Aorta (tissue), 5 donors: Measurements from ENCODE around the gene CETP. TPM values are rescaled to one million over a fixed set of nuclear protein-coding genes. Genes with fewer than 3 reads are reported as not detected.

Experiments used
- ATAC-seq: fragments of 200-7000 bp; cut with Tn5 transposase; one replicate; pipeline ENCODE4 v1.9.1; 2022; ENCODE audit warnings: moderate library complexity; ENCODE audit not compliant: low FRiP score
- DNase-seq, 2 donors: peaks; one replicate each; pipeline ENCODE4 v3.0.0-alpha.2; 2020
- H3K27ac ChIP-seq, 2 donors: one replicate each; pipeline ENCODE4 v1.5.1; 2013; ENCODE audit warnings: low read length in 2 of 2, mild to moderate bottlenecking in 2 of 2, moderate library complexity in 2 of 2, control low read depth in 1 of 2, inconsistent platforms in 1 of 2, low read depth in 1 of 2
- H3K27me3 ChIP-seq, 2 donors: one replicate each; pipeline ENCODE4 v1.6.1; 2013; ENCODE audit warnings: control low read depth in 1 of 2, low read length in 1 of 2, mild to moderate bottlenecking in 1 of 2, moderate library complexity in 1 of 2; ENCODE audit not compliant: insufficient read depth in 2 of 2, control insufficient read depth in 1 of 2
- H3K36me3 ChIP-seq, 2 donors: one replicate each; pipeline ENCODE4 v1.6.1; 2013; ENCODE audit warnings: control low read depth in 1 of 2, low read length in 1 of 2, mild to moderate bottlenecking in 1 of 2; ENCODE audit not compliant: insufficient read depth in 2 of 2, control insufficient read depth in 1 of 2
- H3K4me1 ChIP-seq, 2 donors: one replicate each; pipeline ENCODE4 v1.6.1; 2013; ENCODE audit warnings: low read length in 2 of 2, control low read depth in 1 of 2, mild to moderate bottlenecking in 1 of 2, moderate library complexity in 1 of 2; ENCODE audit not compliant: insufficient read depth in 2 of 2, control insufficient read depth in 1 of 2
- H3K4me3 ChIP-seq, 2 donors: one replicate each; pipeline ENCODE4 v1.5.1; 2013; ENCODE audit warnings: low read length in 2 of 2, control low read depth in 1 of 2, mild to moderate bottlenecking in 1 of 2
- H3K9me3 ChIP-seq: one replicate; pipeline ENCODE4 v1.6.1; 2013; ENCODE audit warnings: mild to moderate bottlenecking, low read length; ENCODE audit not compliant: control insufficient read depth
- WGBS, 2 donors: extraction: QIAGEN DNeasy Blood & Tissue Kit; methylation state at CpG; one replicate each; pipeline ENCODE4 v1.1.7; 2013; 5-methylcytosine and 5-hydroxymethylcytosine counted together
- intact Hi-C, 2 donors: fragments of 100-400 bp; cut with DNase I; formaldehyde crosslinking; loops; one replicate each; pipeline versions ENCODE4 v1.14.2 to v1.15.0; 2022
- polyA plus RNA-seq, 2 donors: library from polyadenylated mRNA; stranded (reverse); fragments of 200-250 nt; gene quantifications; one replicate each; pipeline ENCODE4 v1.2.3, GENCODE V29; 2013
- total RNA-seq, 2 donors: library from RNA; stranded (reverse); fragmentation: NEBNext Ultra II Directional; extraction: Animal tissue kit (Norgen Biotek cat#: 25700); gene quantifications; one replicate each; pipeline ENCODE4 v1.2.1, GENCODE V29; 2021
- donor health status: healthy with polysubstance abuse.
- donor health status: Bipolar disorder and iron deficiency.
- donor health status: DM: no; HTN: no; CAD: no.
- donor health status: DM: no; HTN: no; CAD: no.
- donor health status: DM: yes; HTN: yes; CAD: no.

Gene CETP
- total and polyA plus RNA-seq, 4 donors: 0.49 to 1.3 TPM; not detected in 2

GRCh38 chr16:56980792-56981724 lies 19.3 kb downstream of the CETP start:
- DNase-seq (no peak), ATAC-seq (no peak)
- Histone ChIP-seq H3K4me1 (no peaks in the 10 kb centered on the region), H3K27me3 (no peaks in the 10 kb centered on the region), H3K27ac (no peak overlapping the region), H3K9me3 (no peaks in the 10 kb centered on the region), H3K4me3 (no peak overlapping the region), H3K36me3 (no peaks in the 10 kb centered on the region)
- intact Hi-C loops: no loop called here
- WGBS, 2 donors: 43 to 46% methylated on average over 16 of the region's 16 CpGs

DNA sequence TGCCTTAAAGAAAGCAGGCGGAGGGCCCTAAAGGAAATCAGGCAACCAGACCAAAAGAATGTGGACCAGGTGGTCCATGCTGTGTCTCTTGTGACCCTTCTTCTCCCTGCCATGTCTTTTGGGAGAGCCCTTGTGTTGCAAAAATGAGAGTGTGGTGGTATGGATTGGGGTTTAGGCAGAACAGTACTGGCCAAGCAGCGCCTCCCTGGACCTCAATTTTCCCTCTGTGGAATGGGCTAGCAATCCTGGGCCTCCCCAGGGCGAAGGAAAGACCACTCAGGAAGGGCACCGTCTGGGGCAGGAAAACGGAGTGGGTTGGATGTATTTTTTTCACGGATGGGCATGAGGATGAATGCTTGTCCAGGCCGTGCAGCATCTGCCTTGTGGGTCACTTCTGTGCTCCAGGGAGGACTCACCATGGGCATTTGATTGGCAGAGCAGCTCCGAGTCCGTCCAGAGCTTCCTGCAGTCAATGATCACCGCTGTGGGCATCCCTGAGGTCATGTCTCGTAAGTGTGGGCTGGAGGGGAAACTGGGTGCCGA lies 20.1 kb downstream of the CETP start:
- Histone ChIP-seq H3K27me3 (no peaks in the 10 kb centered on the region), H3K9me3 (no peaks in the 10 kb centered on the region), H3K36me3 (no peaks in the 10 kb centered on the region), H3K4me1 (no peaks in the 10 kb centered on the region), H3K4me3 (no peak overlapping the region), H3K27ac (no peak overlapping the region)
- intact Hi-C loops: no loop called here
- no peak for ATAC-seq
- no peak for DNase-seq
- WGBS, 2 donors: 88 to 92% methylated on average over 12 of the region's 12 CpGs

DNA sequence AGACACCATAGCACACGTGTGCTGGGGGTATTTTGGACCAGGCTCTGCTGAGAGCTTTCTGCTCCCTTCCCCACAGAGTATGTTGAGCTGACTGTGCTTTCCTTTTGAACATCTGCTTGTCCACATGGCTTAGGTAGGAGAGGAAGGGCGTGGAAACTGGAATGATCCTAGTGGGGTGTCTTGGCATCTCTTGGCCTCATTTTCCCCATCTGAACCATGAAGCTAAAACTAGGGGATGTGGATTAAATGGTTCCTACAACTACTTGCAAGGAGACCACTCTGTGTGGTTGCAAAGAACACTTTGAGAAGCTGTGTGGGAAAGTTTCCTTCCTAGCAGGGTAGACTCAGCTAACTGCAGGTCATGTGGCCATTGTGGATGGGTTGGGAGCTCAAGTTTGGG lies 20.9 kb downstream of the CETP start:
- 88 to 94% methylated on average over 2 of the region's 2 CpGs for WGBS, 2 donors
- H3K4me1 ChIP-seq: no peaks in the 10 kb centered on the region

DNA sequence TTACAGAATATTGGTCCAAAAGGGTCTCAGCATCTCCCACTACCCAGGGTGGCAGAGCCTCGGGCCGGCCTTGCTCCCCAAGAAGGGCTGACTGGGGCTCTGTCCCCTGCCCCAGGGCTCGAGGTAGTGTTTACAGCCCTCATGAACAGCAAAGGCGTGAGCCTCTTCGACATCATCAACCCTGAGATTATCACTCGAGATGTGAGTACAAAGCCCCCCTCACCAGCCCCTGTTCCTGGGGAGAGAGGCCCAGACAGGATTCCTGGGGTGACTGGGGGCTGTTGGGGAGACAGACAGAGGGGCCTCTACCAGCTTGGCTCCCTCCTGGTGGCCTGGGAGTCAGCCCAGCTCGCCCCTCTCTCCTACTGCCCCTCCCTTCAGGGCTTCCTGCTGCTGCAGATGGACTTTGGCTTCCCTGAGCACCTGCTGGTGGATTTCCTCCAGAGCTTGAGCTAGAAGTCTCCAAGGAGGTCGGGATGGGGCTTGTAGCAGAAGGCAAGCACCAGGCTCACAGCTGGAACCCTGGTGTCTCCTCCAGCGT lies 21.5 kb downstream of the CETP start:
- DNase-seq: peak in 1 of 2 donors; percentile 18
- intact Hi-C loops: no loop called here
- 81 to 83% methylated on average over 9 of the region's 9 CpGs for WGBS, 2 donors

More for the DNA sequence above, 20.9 kb downstream of the CETP start:
- no peak for ATAC-seq
- Histone ChIP-seq H3K27ac (no peak overlapping the region), H3K36me3 (no peaks in the 10 kb centered on the region), H3K9me3 (no peaks in the 10 kb centered on the region), H3K27me3 (no peaks in the 10 kb centered on the region), H3K4me3 (no peak overlapping the region)
- DNase-seq: peak in 1 of 2 donors; percentile 20
- intact Hi-C loops: no loop called here

DNA sequence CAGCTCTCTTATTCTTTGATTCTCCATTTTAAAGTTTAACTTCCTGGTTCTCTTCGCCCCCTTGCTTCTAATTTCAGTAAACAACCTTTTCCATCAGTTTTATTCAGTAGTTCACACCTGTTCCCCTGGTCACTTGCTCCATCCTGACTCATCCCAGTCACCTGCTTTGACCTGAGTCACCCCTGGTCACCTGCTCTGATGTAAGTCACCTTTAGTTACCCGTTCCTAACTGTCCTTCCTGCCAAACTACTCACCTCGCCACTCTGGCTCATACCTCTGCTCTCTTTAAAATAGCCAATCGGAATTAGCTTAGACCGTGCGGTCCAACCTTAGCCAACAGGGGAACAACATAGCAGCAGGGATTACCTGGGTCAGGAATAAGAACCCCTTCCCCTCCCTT lies 22.9 kb downstream of the CETP start:
- Histone ChIP-seq H3K27me3 (no peaks in the 10 kb centered on the region), H3K4me3 (no peak overlapping the region), H3K4me1 (no peaks in the 10 kb centered on the region), H3K9me3 (no peaks in the 10 kb centered on the region), H3K27ac (no peak overlapping the region), H3K36me3 (no peaks in the 10 kb centered on the region)
- no peak for ATAC-seq
- 93 to 94% methylated on average over 6 of the region's 6 CpGs for WGBS, 2 donors
- peak in 1 of 2 donors; percentile 2 for DNase-seq
- intact Hi-C loops: loop anchor here in 1 of 2 donors (5.0 kb wide), 1 partner anchor 52 kb away; the partner anchor contains the start of gene HERPUD1

More for the DNA sequence above, 21.5 kb downstream of the CETP start:
- Histone ChIP-seq H3K4me3 (no peak overlapping the region), H3K9me3 (no peaks in the 10 kb centered on the region), H3K27ac (no peak overlapping the region), H3K27me3 (no peaks in the 10 kb centered on the region), H3K4me1 (no peaks in the 10 kb centered on the region), H3K36me3 (no peaks in the 10 kb centered on the region)
- ATAC-seq: no peak

GRCh38 chr16:56985288-56985961 lies 23.7 kb downstream of the CETP start:
- DNase-seq (peak; percentile 85 to 88), ATAC-seq (peak; percentile 61)
- H3K27ac ChIP-seq: no peak overlapping the region
- no peaks in the 10 kb centered on the region for H3K9me3 ChIP-seq
- no peak overlapping the region for H3K4me3 ChIP-seq
- H3K4me1 ChIP-seq: no peaks in the 10 kb centered on the region
- 53% methylated on average over 7 of the region's 7 CpGs for WGBS, 2 donors
- intact Hi-C loops: loop anchor here in 1 of 2 donors (5.0 kb wide), 1 partner anchor 53 kb away; the partner anchor contains the start of gene HERPUD1
- H3K27me3 ChIP-seq: no peaks in the 10 kb centered on the region
- H3K36me3 ChIP-seq: no peaks in the 10 kb centered on the region

- no peaks in the 10 kb centered on the region for H3K4me1 ChIP-seq
- H3K27ac ChIP-seq: no peak overlapping the region
- no peaks in the 10 kb centered on the region for H3K9me3 ChIP-seq
- no peaks in the 10 kb centered on the region for H3K36me3 ChIP-seq
- no peak for ATAC-seq
- no peaks in the 10 kb centered on the region for H3K27me3 ChIP-seq
- 68 to 93% methylated on average over 2 of the region's 2 CpGs for WGBS, 2 donors
- no peak overlapping the region for H3K4me3 ChIP-seq
- intact Hi-C loops: loop anchor here in 1 of 2 donors (5.0 kb wide), 1 partner anchor 54 kb away; the partner anchor contains the start of gene HERPUD1
- peak; percentile 9 to 26 for DNase-seq
Measured at GRCh38 chr16:56985962-56986360, 24.2 kb downstream of the CETP start.

GRCh38 chr16:56986361-56986760 lies 24.6 kb downstream of the CETP start:
- WGBS, 2 donors: 100% methylated on average over 1 of the region's 1 CpG
- Histone ChIP-seq H3K36me3 (no peaks in the 10 kb centered on the region), H3K27ac (no peak overlapping the region), H3K27me3 (no peaks in the 10 kb centered on the region), H3K4me1 (no peaks in the 10 kb centered on the region), H3K9me3 (no peaks in the 10 kb centered on the region), H3K4me3 (no peak overlapping the region)
- DNase-seq: peak; percentile 16 to 37
- intact Hi-C loops: loop anchor here in 1 of 2 donors (5.0 kb wide), 1 partner anchor 54 kb away; the partner anchor contains the start of gene HERPUD1
- ATAC-seq: no peak
